K562 (cell line): Measurements from ENCODE around the gene BAIAP3. TPM values are rescaled to one million over a fixed set of nuclear protein-coding genes. Genes with fewer than 3 reads are reported as not detected.

ENCODE experiments used
- DNMT1 ChIP-seq: fragments of 450-650 bp; IDR thresholded peaks from 2 replicates; pipeline ENCODE4 v1.6.1; 2016; ENCODE audit warnings: antibody characterized with exemption, mild to moderate bottlenecking
- FIP1L1 ChIP-seq: fragments of 200-400 bp; formaldehyde crosslinking; IDR thresholded peaks from 2 replicates; pipeline ENCODE4 v1.6.1; 2018; ENCODE audit warnings: mild to moderate bottlenecking, low read depth, low read length; ENCODE audit not compliant: poor library complexity, severe bottlenecking
- NFXL1 ChIP-seq: fragments of 450-650 bp; formaldehyde crosslinking; IDR thresholded peaks from 2 replicates; pipeline ENCODE4 v1.4.0; 2021; ENCODE audit warnings: mild to moderate bottlenecking
- NKRF ChIP-seq: fragments of 450-650 bp; IDR thresholded peaks from 2 replicates; pipeline ENCODE4 v1.6.1; 2016; ENCODE audit warnings: borderline replicate concordance
- TFE3 ChIP-seq: fragments of 450-650 bp; formaldehyde crosslinking; IDR thresholded peaks from 2 replicates; pipeline ENCODE4 v1.4.0; 2020; ENCODE audit warnings: mild to moderate bottlenecking, mixed read lengths
- VEZF1 ChIP-seq: fragments of 200-800 bp; sonication (Bioruptor generic); IDR thresholded peaks from 2 replicates; pipeline ENCODE4 v1.6.1; 2017; ENCODE audit warnings: missing genetic modification characterization, missing compliant biosample characterization
- ZBTB40 ChIP-seq, 2 experiments: fragments of 450-650 bp in 1 of 2; sonication (generic) in 1 of 2; formaldehyde crosslinking in 1 of 2; IDR thresholded peaks; 2 replicates each; pipeline versions ENCODE4 v1.7.1 to v1.9.0; 2016 to 2022; ENCODE audit warnings: inconsistent platforms in 1 of 2, mild to moderate bottlenecking in 1 of 2, missing genetic modification reagents in 1 of 2
- ZNF165 ChIP-seq: fragments of 250-450 bp; sonication (Bioruptor Pico); IDR thresholded peaks from 2 replicates; pipeline ENCODE4 v1.4.0; 2020; ENCODE audit warnings: borderline replicate concordance
- ZNF395 ChIP-seq: fragments of 200-800 bp; sonication (Bioruptor generic); IDR thresholded peaks from 2 replicates; pipeline ENCODE4 v1.6.1; 2017; ENCODE audit warnings: missing genetic modification characterization, missing compliant biosample characterization
- polyA plus RNA-seq, 8 experiments: library from polyadenylated mRNA; depleted of rRNA in 4 of 8; stranded (reverse) in 5 of 8; unstranded in 3 of 8; fragments of >200 nt; fragmentation: Nextera tagmentation in 2 of 8; fragmentation: Illumina TruSeq in 1 of 8; extraction: Ambion mirVana in 2 of 8; extraction: Trizol in 1 of 8; gene quantifications; 2 replicates each; pipeline versions ENCODE4 v1.2.1 to v1.2.3, GENCODE V29; 2011 to 2014; ENCODE audit warnings: inconsistent platforms in 1 of 8, missing spikeins in 1 of 8
- total RNA-seq, 7 experiments: library from RNA; depleted of rRNA in 6 of 7; stranded (reverse); fragments of >200 nt in 6 of 7; fragmentation: Illumina TruSeq in 2 of 7; extraction: Trizol in 2 of 7; gene quantifications; 2 replicates each; pipeline versions ENCODE4 v1.2.1 to v1.2.3, GENCODE V29; 2011 to 2021; ENCODE audit warnings: low replicate concordance in 1 of 7

Gene BAIAP3
- total and polyA plus RNA-seq, 9 of the 15 experiments (the other 6 are each of a cell fraction or from before 2014, with no cell fraction given), result 0.03 to 4.5 (median 0.57) TPM; not detected in 1

- TF ChIP-seq ZBTB40 (IDR thresholded peaks at IDR 0.05) (no peak), ZBTB40 (CRISPR knock-in tag; IDR thresholded peaks at IDR 0.05) (no peak), DNMT1 (no peak), ZNF165 (CRISPR knock-in tag) (no peak), FIP1L1 (peak; percentile 13), ZNF395 (CRISPR knock-in tag) (no peak; the same call in 1 of the 2 replicates), VEZF1 (peak; percentile 32; the same call in 1 of the 2 replicates), NKRF (no peak), TFE3 (CRISPR knock-in tag) (no peak), NFXL1 (CRISPR knock-in tag) (no peak)
Measured at GRCh38 chr16:1300664-1301476, 32.6 kb upstream of the BAIAP3 start (continued).
